ENCODE measurements around the gene CES4A. TPM values are rescaled to one million over a fixed set of nuclear protein-coding genes. Genes with fewer than 3 reads are reported as not detected.
"Not testable (repeated sequence)": the region's sequence is repeated elsewhere in the genome, so short reads cannot be mapped to it uniquely, and the experiment has no call there.

The CES4A gene
- 1 to 10 TPM; 4.5 to 5.2 TPM for total RNA-seq

GRCh38 chr16:66988197-66988788 lies at the start of gene CES4A:
Gene CES4A, plus strand, starts transcription at chr16:66988589. Its CDS starts 184 bp downstream, at chr16:66988773.
- POLR2A ChIA-PET, result no interaction called here

GRCh38 chr16:66939366-66939765 lies 49.0 kb upstream of the CES4A start:
- ChIA-PET POLR2A (no interaction called here), CTCF (no interaction called here)

More at GRCh38 chr16:66988197-66988788, at the start of gene CES4A:
- CTCF ChIA-PET, result interaction anchor here (0.6 to 1.2 kb wide), 4 partner anchors 25 to 167 kb away, joined by 3 to 5 read pairs (median 4); no protein-coding TSS in a partner anchor

GRCh38 chr16:66940236-66940635 lies 48.2 kb upstream of the CES4A start:
- ChIA-PET CTCF (no interaction called here), POLR2A (no interaction called here)

GRCh38 chr16:66942981-66943380 lies 45.4 kb upstream of the CES4A start:
- ChIA-PET POLR2A (no interaction called here), CTCF (interaction anchor here (0.8 to 1.3 kb wide), 2 partner anchors 13 to 42 kb away, joined by 3 read pairs; no protein-coding TSS in a partner anchor)

GRCh38 chr16:66943426-66944053 lies 44.8 kb upstream of the CES4A start:
- ChIA-PET CTCF (interaction anchor here (0.8 to 1.3 kb wide), 3 partner anchors 13 to 70 kb away, joined by 3 to 4 read pairs (median 3); no protein-coding TSS in a partner anchor), POLR2A (no interaction called here)

- CTCF ChIA-PET, result interaction anchor here (1.1 to 1.3 kb wide), 3 partner anchors 14 to 211 kb away, joined by 3 to 4 read pairs (median 3); no protein-coding TSS in a partner anchor
- POLR2A ChIA-PET, result no interaction called here
Measured at GRCh38 chr16:66944054-66944441, 44.3 kb upstream of the CES4A start.

DNA sequence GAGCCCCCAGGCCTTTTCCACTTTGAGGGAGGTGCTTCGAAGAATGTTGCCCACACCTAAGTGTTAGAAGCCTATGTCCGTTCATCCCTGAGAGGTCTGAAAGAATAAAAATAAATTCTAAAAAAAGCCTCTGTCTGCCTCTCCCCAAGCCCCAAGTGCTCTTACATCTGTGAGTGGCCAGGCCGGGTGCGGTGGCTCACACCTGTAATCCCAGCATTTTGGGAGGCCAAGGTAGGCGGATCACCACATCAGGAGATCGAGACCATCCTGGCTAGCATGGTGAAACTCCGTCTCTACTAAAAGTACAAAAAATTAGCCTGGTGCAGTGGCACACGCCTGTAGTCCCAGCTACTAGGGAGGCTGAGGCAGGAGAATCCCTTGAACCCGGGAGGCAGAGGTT lies 43.4 kb upstream of the CES4A start:
- POLR2A ChIA-PET, result not testable (repeated sequence)
- CTCF ChIA-PET, result interaction anchor here (1.0 to 1.1 kb wide), 2 partner anchors 210 to 240 kb away, joined by 3 read pairs; no protein-coding TSS in a partner anchor

DNA sequence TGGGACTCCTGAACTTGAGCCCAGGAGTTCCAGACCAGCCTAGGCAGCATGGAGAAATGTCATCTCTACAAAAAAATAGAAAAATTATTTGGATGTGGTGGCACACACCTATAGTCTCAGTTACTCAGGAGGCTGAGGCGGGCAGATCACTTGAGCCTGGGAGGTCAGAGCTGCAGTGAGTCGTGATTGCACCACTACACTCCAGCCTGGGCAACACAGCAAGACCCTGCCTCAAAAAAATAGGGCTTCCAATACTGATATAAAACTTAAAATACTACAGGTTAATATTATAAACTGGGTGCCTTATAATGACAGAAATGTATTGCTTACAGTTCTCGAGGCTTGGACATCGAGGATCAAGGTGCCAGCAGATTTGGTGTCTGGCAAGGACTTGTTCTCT lies 42.5 kb upstream of the CES4A start:
- ChIA-PET POLR2A (no interaction called here), CTCF (interaction anchor here (1.0 kb wide), 1 partner anchor 239 kb away, joined by 3 read pairs; no protein-coding TSS in a partner anchor)

- POLR2A ChIA-PET, result no interaction called here
- CTCF ChIA-PET, result interaction anchor here (1.2 kb wide), 1 partner anchor 10 kb away, joined by 3 read pairs; no protein-coding TSS in a partner anchor
Measured at GRCh38 chr16:66946541-66946940, 41.8 kb upstream of the CES4A start.

DNA sequence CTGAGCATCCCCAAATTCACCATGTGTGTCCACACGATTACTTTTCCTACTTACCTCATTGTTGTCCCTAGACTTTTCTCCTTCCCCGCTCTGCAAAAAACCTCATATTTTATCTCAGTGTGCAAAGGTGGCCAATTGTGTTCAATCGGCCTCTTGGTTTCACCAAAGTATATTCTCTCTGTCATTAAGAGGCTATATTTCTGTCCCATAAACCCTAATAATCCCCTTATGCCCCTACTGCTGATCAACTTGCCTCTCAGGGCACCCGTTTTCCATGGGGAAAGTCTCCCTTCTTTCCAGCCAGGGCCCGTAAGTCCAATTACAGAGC lies 41.5 kb upstream of the CES4A start:
- POLR2A ChIA-PET, result interaction anchor here (0.7 kb wide), 1 partner anchor 13 kb away, joined by 5 read pairs; no protein-coding TSS in a partner anchor
- CTCF ChIA-PET, result interaction anchor here (0.7 to 1.2 kb wide), 3 partner anchors 9 to 13 kb away, joined by 3 read pairs; partner anchors contain the start of gene CIAO2B

DNA sequence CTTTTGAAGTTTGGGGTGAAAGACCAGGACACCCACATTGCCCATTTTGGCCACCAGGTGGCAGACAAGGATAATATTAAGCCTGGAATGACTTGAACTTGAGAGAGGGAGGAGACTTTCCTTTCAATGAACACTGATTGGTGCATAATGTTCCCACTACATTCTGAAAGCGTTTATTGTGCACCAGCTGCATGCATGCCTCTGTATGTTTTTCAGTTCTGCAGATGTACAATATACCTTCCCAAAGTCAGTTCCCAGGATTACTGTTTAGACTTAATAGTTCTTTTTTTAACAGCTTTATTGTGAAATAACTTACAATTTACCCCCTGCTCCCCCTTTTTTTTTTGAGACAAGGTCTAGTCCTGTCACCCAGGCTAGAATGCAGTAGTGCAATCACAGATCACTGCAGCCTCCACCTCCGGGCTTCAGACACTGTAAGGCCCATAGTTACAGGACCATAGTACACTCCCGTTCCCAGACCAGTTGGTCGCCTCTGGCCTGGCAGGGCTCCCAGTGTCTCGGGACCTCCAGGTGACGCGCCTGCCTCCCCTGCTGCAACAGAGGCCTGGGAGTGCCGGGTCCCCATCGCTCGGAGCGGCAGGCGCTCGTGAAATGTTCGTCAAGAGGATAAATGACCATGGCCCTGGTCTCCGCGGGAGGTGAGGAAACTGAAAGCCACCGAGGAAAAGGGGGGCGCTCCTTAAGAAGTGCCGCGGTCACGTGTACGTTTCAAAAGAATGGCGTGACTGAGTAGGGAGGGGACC lies 40.9 kb upstream of the CES4A start:
- POLR2A ChIA-PET, result interaction anchor here (0.7 kb wide), 1 partner anchor 14 kb away, joined by 5 read pairs; no protein-coding TSS in a partner anchor

DNA sequence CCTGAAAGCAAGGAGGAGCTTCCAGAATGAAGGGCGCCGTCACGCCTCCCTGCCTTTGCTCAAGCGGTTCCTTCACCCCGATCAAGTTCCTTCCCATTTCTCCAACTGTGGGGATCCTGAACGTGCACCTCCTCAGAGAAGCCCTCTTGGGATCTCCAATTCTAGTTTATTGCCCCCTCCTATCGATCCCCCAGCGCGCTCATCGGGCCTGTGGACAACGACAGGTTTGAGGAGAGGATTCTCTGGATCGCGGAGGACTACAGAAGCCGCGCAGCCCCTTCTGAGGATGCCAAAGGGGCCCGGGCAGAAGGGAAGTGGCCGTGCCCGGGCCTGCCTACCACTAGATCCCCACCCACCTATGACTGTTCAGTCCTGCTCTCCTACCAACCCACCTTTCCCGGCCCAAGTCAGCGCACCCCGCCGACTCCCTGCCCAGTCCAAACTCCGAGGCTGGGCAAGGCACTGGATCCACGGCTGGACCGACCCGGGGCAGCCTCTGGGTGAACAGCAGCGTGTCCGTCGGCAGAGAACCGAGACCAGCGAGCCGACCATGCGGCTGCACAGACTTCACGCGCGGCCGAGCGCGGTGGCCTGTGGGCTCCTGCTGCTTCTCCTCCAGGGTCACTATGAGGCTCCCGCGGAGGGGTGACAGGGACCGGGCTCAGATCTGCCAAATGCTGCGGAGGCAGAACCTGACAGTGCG lies 40.1 kb upstream of the CES4A start:
- CTCF ChIA-PET, result interaction anchor here (1.1 to 2.2 kb wide), 2 partner anchors 207 to 236 kb away, joined by 3 to 8 read pairs; no protein-coding TSS in a partner anchor
- POLR2A ChIA-PET, result no interaction called here

More for the DNA sequence above, 40.9 kb upstream of the CES4A start:
- CTCF ChIA-PET, result interaction anchor here (0.6 to 1.2 kb wide), 5 partner anchors 9 to 237 kb away, joined by 3 read pairs; partner anchors contain the start of gene CIAO2B

DNA sequence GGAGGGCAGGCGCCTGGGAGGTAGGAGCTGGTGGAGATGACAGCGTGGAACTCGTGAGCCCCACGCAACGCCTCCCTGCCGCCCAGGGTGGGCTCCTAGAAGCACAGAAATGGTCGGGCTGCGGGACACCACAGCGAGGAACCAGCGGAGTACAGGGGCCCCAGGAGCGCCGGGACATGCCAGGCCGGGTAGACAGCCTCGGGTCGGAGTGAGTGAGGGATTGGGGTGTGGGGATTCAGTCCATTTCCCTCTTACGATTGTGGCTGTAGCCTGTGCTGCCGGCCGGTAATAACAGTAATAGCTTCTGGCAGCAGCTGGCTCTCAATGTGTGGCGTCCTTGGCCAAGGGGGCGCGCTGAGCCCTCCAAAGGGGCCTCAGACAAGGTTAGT lies 39.6 kb upstream of the CES4A start:
- ChIA-PET POLR2A (no interaction called here), CTCF (interaction anchor here (2.2 kb wide), 1 partner anchor 206 kb away, joined by 8 read pairs; no protein-coding TSS in a partner anchor)

- POLR2A ChIA-PET, result no interaction called here
- CTCF ChIA-PET, result interaction anchor here (1.1 to 2.2 kb wide), 2 partner anchors 28 to 206 kb away, joined by 3 to 8 read pairs; no protein-coding TSS in a partner anchor
Measured at GRCh38 chr16:66949472-66949871, 38.9 kb upstream of the CES4A start.

- ChIA-PET POLR2A (no interaction called here), CTCF (interaction anchor here (0.7 to 2.2 kb wide), 4 partner anchors 11 to 531 kb away, joined by 3 to 8 read pairs (median 5); partner anchors contain the start of gene CES3)
Measured at GRCh38 chr16:66950437-66950836, 38.0 kb upstream of the CES4A start.

GRCh38 chr16:66950971-66951790 lies 37.2 kb upstream of the CES4A start:
- POLR2A ChIA-PET, result no interaction called here

GRCh38 chr16:66952430-66953110 lies 35.8 kb upstream of the CES4A start:
- CTCF ChIA-PET, result interaction anchor here (0.9 to 2.6 kb wide), 5 partner anchors 8 to 232 kb away, joined by 4 to 17 read pairs (median 5); partner anchors contain the start of gene CES3

More at GRCh38 chr16:66950971-66951790, 37.2 kb upstream of the CES4A start:
- CTCF ChIA-PET, result interaction anchor here (0.5 to 1.1 kb wide), 4 partner anchors 10 to 1294 kb away, joined by 3 to 6 read pairs (median 4); partner anchors contain the start of genes CES3 and PLA2G15

More at GRCh38 chr16:66952430-66953110, 35.8 kb upstream of the CES4A start:
- POLR2A ChIA-PET, result interaction anchor here (0.6 kb wide), 1 partner anchor 60 kb away, joined by 6 read pairs; no protein-coding TSS in a partner anchor
